Stomach (tissue), 4 donors: Measurements from ENCODE around the gene NRAP.

ENCODE experiments used
- EP300 ChIP-seq: sonication (generic); formaldehyde crosslinking; IDR thresholded peaks from one replicate; pipeline ENCODE4 v1.6.1; 2017; ENCODE audit warnings: antibody characterized with exemption
- POLR2A ChIP-seq, 4 donors: fragments of 450-650 bp; IDR thresholded peaks; one replicate each; pipeline ENCODE4 v1.6.1; 2016; ENCODE audit warnings: antibody characterized with exemption in 4 of 4, control low read depth in 2 of 4, mild to moderate bottlenecking in 1 of 4, moderate library complexity in 1 of 4
- POLR2AphosphoS5 ChIP-seq, 3 donors: sonication (generic); formaldehyde crosslinking; IDR thresholded peaks; one replicate each; pipeline ENCODE4 v1.6.1; 2016; ENCODE audit warnings: antibody characterized with exemption in 3 of 3
- TF ChIP-seq, protein P1 (sequence below), 7 experiments: fragments of 450-650 bp in 4 of 7; fragments of 200-600 bp in 3 of 7; sonication (generic) in 3 of 7; IDR thresholded peaks; one replicate each; pipeline ENCODE4 v1.5.1; 2016 to 2019; ENCODE audit warnings: antibody characterized with exemption in 7 of 7, control low read depth in 2 of 7, mild to moderate bottlenecking in 1 of 7

DNA sequence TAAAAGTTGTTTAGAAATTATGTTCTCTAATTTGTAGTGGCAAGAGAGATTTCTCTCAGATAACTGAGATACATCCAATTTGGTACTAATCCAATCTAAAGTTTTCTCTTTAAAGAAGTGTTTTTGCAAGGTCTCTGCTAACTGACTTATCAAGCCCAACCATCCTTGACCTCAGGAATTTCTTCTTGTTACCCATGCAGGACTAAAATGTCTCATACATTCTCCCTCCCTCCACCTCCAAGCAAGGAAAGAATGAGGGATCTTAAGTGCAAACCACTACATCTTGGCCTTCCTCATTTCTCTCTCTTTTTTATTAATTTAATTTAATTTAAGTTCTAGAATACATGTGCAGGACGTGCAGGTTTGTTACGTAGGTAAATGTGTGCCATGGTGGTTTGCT lies 12.8 kb downstream of the NRAP start:
- TF ChIP-seq, protein P1, sequence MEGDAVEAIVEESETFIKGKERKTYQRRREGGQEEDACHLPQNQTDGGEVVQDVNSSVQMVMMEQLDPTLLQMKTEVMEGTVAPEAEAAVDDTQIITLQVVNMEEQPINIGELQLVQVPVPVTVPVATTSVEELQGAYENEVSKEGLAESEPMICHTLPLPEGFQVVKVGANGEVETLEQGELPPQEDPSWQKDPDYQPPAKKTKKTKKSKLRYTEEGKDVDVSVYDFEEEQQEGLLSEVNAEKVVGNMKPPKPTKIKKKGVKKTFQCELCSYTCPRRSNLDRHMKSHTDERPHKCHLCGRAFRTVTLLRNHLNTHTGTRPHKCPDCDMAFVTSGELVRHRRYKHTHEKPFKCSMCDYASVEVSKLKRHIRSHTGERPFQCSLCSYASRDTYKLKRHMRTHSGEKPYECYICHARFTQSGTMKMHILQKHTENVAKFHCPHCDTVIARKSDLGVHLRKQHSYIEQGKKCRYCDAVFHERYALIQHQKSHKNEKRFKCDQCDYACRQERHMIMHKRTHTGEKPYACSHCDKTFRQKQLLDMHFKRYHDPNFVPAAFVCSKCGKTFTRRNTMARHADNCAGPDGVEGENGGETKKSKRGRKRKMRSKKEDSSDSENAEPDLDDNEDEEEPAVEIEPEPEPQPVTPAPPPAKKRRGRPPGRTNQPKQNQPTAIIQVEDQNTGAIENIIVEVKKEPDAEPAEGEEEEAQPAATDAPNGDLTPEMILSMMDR (IDR thresholded peaks at IDR 0.05): no peak
- TF ChIP-seq POLR2A (IDR thresholded peaks at IDR 0.05) (no peak), POLR2AphosphoS5 (IDR thresholded peaks at IDR 0.05) (no peak), EP300 (no peak)
